Esophagus muscularis mucosa (tissue), 4 donors: Measurements from ENCODE around the gene HDAC4.

Experiments
- EP300 ChIP-seq: sonication (generic); formaldehyde crosslinking; IDR thresholded peaks from one replicate; pipeline ENCODE4 v1.6.1; 2017; ENCODE audit warnings: antibody characterized with exemption
- POLR2AphosphoS5 ChIP-seq, 2 donors: sonication (generic); formaldehyde crosslinking; IDR thresholded peaks; one replicate each; pipeline ENCODE4 v1.6.1; 2017; ENCODE audit warnings: antibody characterized with exemption in 2 of 2
- TF ChIP-seq, protein P1 (sequence below), 3 experiments: fragments of 200-600 bp in 2 of 3; fragments of 450-650 bp in 1 of 3; sonication (generic) in 2 of 3; IDR thresholded peaks; one replicate each; pipeline ENCODE4 v1.5.1; 2017 to 2019; ENCODE audit warnings: antibody characterized with exemption in 3 of 3, mild to moderate bottlenecking in 2 of 3, moderate library complexity in 1 of 3

DNA sequence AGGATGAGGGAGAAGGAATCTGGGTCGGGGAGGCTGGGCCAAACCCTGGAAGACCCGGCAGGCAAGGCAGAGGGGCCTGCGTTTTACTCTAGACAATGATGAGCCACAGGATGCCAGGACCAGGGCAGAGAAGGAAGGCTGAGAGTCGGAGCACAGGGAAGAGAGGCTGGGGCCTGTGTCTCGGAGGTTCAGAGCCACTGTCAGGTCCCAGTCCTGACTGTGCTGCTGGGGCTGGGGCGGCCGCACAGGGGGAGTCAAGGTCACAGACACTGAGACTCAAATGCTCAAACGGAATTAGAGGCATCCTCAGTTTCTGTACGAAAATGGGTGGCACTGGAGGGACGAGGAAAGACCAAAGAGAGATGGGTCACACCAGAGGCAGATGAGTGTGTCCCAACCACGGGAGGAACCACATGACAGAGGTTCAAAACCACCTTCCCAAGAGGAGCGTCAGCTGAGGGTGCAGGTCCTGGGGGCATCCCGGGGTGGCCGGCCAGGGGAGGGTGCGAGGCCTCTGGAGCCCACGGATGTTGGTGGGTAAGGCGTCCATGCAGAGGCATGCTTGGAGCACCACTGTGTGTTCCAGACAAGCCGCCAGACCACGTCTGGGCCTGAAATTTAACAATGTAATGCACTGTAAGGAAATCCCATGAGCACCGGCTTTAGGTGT, 14.7 kb downstream of the HDAC4 start:
- TF ChIP-seq, protein P1, sequence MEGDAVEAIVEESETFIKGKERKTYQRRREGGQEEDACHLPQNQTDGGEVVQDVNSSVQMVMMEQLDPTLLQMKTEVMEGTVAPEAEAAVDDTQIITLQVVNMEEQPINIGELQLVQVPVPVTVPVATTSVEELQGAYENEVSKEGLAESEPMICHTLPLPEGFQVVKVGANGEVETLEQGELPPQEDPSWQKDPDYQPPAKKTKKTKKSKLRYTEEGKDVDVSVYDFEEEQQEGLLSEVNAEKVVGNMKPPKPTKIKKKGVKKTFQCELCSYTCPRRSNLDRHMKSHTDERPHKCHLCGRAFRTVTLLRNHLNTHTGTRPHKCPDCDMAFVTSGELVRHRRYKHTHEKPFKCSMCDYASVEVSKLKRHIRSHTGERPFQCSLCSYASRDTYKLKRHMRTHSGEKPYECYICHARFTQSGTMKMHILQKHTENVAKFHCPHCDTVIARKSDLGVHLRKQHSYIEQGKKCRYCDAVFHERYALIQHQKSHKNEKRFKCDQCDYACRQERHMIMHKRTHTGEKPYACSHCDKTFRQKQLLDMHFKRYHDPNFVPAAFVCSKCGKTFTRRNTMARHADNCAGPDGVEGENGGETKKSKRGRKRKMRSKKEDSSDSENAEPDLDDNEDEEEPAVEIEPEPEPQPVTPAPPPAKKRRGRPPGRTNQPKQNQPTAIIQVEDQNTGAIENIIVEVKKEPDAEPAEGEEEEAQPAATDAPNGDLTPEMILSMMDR (IDR thresholded peaks at IDR 0.05): no peak
- TF ChIP-seq EP300 (no peak), POLR2AphosphoS5 (IDR thresholded peaks at IDR 0.05) (no peak)
